KOPT-K1 (cell line): ENCODE results near the gene ARL4D.
"Not testable (repeated sequence)": the region's sequence is repeated elsewhere in the genome, so short reads cannot be mapped to it uniquely, and the experiment has no call there.

Experiments used
- H3K27ac ChIP-seq: fragments of 200-600 bp; sonication (generic); 2 replicates; pipeline ENCODE4 v1.5.1; 2016; ENCODE audit warnings: antibody characterized with exemption, mild to moderate bottlenecking, low read depth, low read length; ENCODE audit not compliant: poor library complexity, severe bottlenecking
- H3K36me3 ChIP-seq: fragments of 200-600 bp; sonication (generic); 2 replicates; pipeline ENCODE4 v1.5.1; 2017; ENCODE audit warnings: antibody characterized with exemption, mild to moderate bottlenecking, low read length, moderate library complexity; ENCODE audit not compliant: insufficient read depth
- H3K9me3 ChIP-seq: fragments of 200-600 bp; sonication (generic); 2 replicates; pipeline ENCODE4 v1.5.1; 2017; ENCODE audit warnings: antibody characterized with exemption, low read length, mild to moderate bottlenecking; ENCODE audit not compliant: insufficient read depth, poor library complexity, severe bottlenecking

Gene ARL4D

GRCh38 chr17:43365356-43365755 is 33.4 kb upstream of the ARL4D start:
- Histone ChIP-seq H3K27ac (no peak overlapping the region), H3K36me3 (no peaks in the 10 kb centered on the region), H3K9me3 (peaks cover 13% of the 10 kb centered on the region)

GRCh38 chr17:43365921-43366320 is 32.9 kb upstream of the ARL4D start:
- H3K9me3 ChIP-seq, result peaks cover 13% of the 10 kb centered on the region
- not testable (repeated sequence) for H3K27ac ChIP-seq, H3K36me3 ChIP-seq

- no peaks in the 10 kb centered on the region for H3K36me3 ChIP-seq
- peaks cover 13% of the 10 kb centered on the region for H3K9me3 ChIP-seq
- H3K27ac ChIP-seq, result peak overlapping the region; percentile 94
These were observed 31.7 kb upstream of the ARL4D start for GRCh38 chr17:43366891-43367736.

GRCh38 chr17:43367737-43368242 is 31.0 kb upstream of the ARL4D start:
- peak overlapping the region; percentile 94 for H3K27ac ChIP-seq
- H3K9me3 ChIP-seq, result peaks cover 11% of the 10 kb centered on the region
- no peaks in the 10 kb centered on the region for H3K36me3 ChIP-seq

- H3K9me3 ChIP-seq, result no peaks in the 10 kb centered on the region
- H3K27ac ChIP-seq, result peak overlapping the region; percentile 94
- H3K36me3 ChIP-seq, result no peaks in the 10 kb centered on the region
These were observed 29.9 kb upstream of the ARL4D start for GRCh38 chr17:43368740-43369506.

DNA sequence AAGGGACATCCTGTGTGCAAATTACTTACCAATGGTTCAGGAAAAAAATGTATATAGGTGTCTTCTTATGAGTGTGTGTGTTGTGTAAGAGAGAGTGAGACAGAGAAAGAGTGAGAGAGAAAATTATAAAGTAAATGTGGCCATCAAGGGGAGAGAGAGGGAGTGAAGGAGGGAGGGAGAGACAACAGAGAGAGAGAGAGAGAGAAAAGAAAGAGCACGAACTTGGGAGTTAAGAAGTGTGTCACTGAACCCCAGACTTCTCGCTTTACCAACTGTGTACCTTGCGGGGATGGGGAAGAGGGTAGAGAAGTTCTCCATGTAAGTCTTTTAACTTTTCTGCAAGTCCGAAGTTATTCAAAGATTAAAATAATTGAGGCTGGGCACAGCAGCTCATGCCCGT is 28.8 kb upstream of the ARL4D start:
- Histone ChIP-seq H3K9me3 (no peaks in the 10 kb centered on the region), H3K36me3 (no peaks in the 10 kb centered on the region), H3K27ac (peak overlapping the region; percentile 94)

DNA sequence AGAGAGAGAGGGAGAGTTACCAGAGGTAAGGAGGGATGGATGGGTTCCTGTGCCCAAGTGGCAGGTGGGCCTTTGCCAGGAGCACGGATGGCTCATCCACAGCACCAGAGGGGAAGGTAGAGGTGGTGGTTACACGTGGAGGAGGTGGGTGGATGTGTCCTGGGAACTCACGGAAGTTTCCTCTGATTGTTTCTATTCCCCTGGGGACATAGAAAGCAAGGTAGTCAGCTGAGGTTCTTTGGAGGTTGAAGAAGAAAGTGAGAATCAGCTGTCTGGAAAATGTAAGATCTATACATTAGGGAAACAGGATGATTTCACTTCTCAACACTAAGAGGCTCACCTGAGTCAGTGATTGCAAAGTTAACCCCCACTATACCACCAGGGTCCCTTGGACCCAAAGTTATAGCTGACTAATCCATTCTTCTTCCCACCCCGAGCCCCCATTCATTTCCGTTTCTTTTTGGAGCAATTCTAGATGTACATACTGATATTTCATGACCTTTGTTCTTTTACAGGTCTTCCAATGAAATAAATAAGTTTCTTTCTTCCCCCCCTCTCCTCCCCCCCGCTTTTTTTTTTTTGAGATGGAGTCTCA is 27.5 kb upstream of the ARL4D start:
- Histone ChIP-seq H3K9me3 (no peaks in the 10 kb centered on the region), H3K36me3 (no peaks in the 10 kb centered on the region), H3K27ac (no peak overlapping the region)

GRCh38 chr17:43372273-43372911 is 26.4 kb upstream of the ARL4D start:
- H3K27ac ChIP-seq, result peak overlapping the region; percentile 43
- no peaks in the 10 kb centered on the region for H3K9me3 ChIP-seq
- no peaks in the 10 kb centered on the region for H3K36me3 ChIP-seq

GRCh38 chr17:43373356-43373755 is 25.4 kb upstream of the ARL4D start:
- Histone ChIP-seq H3K36me3 (no peaks in the 10 kb centered on the region), H3K9me3 (no peaks in the 10 kb centered on the region), H3K27ac (peak overlapping the region; percentile 14)

- H3K9me3 ChIP-seq, result peaks cover 20% of the 10 kb centered on the region
- H3K36me3 ChIP-seq, H3K27ac ChIP-seq: not testable (repeated sequence)
These were observed 22.9 kb upstream of the ARL4D start for GRCh38 chr17:43375915-43376314.

DNA sequence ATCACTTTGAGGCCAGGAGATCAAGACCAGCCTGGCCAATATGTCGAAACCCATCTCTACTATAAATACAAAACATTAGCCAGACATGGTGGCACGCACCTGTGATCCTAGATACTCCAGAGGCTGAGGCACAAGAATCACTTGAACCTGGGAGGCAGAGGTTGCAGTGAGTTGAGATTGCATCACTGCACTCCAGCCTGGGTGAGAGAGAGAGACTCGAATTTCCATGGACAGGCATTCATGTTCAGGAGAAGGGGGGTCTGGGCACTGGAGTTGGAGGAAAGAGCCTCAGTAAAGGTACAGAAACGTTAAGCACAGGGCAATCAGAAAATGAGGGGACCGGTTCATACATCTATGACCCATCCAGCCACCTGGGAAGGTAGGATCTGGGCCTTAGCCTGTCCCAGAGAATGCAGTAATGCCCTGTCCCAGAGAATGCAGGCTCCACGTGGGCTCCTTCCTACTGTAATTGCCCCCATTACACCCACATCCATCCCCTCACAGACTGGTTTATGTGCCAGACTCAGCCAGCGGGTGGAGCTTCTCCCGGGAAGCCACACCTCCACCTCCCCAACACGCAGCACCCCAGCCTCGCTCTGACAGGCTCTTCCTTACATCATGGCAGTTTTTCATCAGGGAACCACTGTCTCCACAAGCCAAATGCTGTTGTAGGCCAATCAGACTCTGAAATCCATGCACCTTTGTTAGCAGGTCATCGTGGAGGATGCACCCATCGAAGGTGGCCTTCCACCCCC is 21.6 kb upstream of the ARL4D start:
- Histone ChIP-seq H3K9me3 (peaks cover 25% of the 10 kb centered on the region), H3K36me3 (no peaks in the 10 kb centered on the region; the same call in 1 of the 2 replicates), H3K27ac (no peak overlapping the region)

DNA sequence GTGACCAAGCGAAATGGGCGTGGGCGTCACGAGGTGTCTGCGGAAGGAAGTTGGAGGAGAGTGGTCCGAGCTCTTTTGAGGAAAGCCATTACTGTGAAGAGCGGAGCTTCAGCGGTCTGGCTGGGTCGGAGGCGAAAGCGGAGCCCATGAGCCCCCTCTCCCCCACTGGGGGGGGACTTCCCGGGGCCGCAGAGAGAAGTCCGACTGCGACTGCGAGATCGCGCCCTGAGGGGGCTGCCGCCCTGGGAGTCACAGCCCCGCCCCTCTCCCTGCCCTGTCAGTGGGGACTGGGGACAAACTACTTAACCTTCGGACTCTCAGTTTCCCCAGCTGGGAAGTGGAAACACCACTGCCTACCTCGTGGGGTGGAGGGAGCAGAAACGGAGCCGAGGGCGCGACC is 20.0 kb upstream of the ARL4D start:
- Histone ChIP-seq H3K36me3 (no peaks in the 10 kb centered on the region; the same call in 1 of the 2 replicates), H3K9me3 (peaks cover 25% of the 10 kb centered on the region), H3K27ac (no peak overlapping the region)

DNA sequence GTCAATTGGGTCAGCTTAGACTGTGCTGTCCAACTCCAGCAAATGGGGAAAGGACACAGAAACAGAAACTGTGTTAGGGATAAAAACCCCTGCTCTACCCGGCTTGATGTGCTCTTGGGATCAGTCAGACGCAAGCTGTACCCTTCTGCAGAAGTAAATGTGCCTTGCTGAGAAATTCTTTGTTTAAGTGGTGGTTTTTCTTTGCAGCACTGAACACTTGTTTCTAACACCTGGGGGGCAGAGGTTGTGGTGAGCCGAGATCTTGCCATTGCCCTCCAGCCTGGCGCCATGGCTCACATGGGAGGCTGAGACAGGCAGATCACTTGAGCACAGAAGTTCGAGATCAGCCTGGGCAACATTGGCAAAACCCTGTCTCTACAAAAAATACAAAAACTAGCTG is 18.5 kb upstream of the ARL4D start:
- H3K27ac ChIP-seq, result no peak overlapping the region
- no peaks in the 10 kb centered on the region; the same call in 1 of the 2 replicates for H3K36me3 ChIP-seq
- peaks cover 25% of the 10 kb centered on the region for H3K9me3 ChIP-seq

GRCh38 chr17:43381204-43381603 is 17.6 kb upstream of the ARL4D start:
- Histone ChIP-seq H3K36me3 (no peaks in the 10 kb centered on the region; the same call in 1 of the 2 replicates), H3K27ac (no peak overlapping the region), H3K9me3 (peaks cover 25% of the 10 kb centered on the region)
